CD4-positive, alpha-beta T cell treated with Interleukin-15 for 1 hour (primary cell): ENCODE data around the gene PCNA.

Experiments
- DNase-seq: peaks from one replicate; pipeline ENCODE4 v3.0.0-alpha.2; 2020

The PCNA gene

DNA sequence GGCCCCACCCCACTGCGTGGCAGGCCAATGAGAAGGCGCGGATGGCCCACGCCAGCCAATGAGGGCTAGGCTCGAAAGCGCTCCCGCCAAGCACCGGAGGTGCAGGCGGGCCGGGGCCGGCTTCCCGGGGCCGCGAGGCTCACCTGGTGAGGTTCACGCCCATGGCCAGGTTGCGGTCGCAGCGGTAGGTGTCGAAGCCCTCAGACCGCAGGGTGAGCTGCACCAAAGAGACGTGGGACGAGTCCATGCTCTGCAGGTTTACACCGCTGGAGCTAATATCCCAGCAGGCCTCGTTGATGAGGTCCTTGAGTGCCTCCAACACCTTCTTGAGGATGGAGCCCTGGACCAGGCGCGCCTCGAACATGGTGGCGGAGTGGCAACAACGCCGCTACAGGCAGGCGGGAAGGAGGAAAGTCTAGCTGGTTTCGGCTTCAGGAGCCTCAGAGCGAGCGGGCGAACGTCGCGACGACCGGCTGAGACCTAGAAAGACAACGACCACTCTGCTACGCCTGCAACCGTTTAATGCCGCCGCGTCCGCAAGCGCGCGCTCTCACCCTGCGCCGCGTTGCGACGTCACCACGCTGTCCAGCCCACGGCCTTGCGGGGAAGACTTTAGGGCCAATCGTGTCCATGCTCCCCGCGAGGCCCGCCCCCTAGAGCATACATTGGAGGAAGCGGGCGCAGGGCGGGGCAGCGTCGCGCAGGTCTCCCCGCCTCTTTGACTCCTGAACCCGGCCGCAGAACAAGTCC is at the start of gene PCNA:
Gene PCNA, minus strand, starts transcription at position 524 of the 750 bp plus-strand sequence. Its CDS starts 160 bp downstream, at position 364.
- DNase-seq: peak; percentile 94

GRCh38 chr20:5168651-5169396 is 49.1 kb upstream of the PCNA start:
- DNase-seq: no peak

- DNase-seq: no peak
These were observed 45.2 kb upstream of the PCNA start for GRCh38 chr20:5164645-5165625.

GRCh38 chr20:5161536-5162164 is 41.9 kb upstream of the PCNA start:
- no peak for DNase-seq

GRCh38 chr20:5160882-5161281 is 41.1 kb upstream of the PCNA start:
- DNase-seq: no peak

GRCh38 chr20:5159928-5160327 is 40.2 kb upstream of the PCNA start:
- DNase-seq: no peak

- no peak for DNase-seq
These were observed 37.1 kb upstream of the PCNA start for GRCh38 chr20:5156675-5157448.

- DNase-seq: no peak
These were observed 35.6 kb upstream of the PCNA start for GRCh38 chr20:5155404-5155803.

DNA sequence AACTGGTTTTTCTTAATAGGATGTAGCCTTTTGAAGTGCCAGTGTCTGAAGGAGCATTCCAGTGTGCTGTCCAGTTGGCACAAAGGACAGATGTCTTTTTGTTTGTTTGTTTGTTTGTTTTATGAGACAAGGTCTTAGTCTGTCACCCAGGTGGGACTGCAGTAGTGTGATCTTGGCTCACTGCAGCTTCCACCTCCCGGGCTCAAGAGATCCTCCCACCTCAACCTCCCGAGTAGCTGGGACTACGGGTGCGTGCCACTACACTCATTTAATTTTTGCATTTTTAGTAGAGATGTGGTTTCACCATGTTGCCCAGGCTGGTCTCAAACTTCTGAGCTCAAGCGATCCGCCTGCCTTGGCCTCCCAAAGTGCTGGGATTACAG is 34.8 kb upstream of the PCNA start:
- DNase-seq: no peak

DNA sequence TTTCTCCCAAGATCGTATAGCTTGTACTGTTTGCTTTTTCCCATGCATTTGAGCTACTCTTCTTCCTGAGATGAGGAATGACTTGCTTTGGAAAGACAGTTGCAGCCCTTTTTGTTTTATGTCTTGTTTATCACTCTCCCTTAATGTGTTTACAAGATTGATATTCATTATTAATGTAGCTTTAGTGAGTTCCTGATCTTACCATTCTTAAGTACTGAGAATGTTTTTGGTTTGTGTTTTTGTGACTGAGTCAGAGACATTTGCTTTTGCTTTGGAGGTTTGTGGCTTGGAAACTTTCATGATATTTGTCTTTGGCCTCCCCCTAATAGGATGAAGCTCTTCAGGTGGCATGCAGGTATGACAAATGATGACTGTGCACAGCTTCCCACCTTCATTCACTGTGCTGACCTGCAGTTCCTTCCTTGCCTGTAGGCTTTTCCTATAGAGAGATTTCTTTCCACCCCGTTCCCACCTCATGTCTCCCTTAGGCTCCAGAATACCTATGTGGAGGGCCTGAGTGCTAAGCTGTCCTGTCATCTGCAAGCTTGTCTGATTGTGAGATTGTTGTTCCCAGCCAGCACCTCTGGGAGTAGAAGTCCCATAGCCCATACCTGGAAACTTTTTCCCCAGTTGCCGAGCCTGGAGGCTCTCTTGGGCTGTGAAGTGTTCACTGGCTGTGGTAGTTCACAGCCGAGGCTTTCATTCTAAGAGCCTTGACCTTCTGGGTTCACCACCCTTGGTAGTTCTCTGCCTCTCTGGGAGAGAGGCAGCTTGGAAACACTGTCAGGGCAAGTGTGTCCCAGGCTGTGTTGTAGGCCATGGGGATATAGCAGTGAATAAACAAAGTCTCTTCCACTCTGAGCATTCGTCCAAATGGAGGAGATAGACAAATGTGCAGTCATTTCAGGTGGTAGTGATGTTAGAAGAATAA is 34.1 kb upstream of the PCNA start:
- DNase-seq: no peak

GRCh38 chr20:5153152-5153467 is 33.4 kb upstream of the PCNA start:
- DNase-seq: no peak

GRCh38 chr20:5150226-5151076 is 30.7 kb upstream of the PCNA start:
- no peak for DNase-seq

- DNase-seq: no peak
These were observed 30.1 kb upstream of the PCNA start for GRCh38 chr20:5149892-5150225.

- no peak for DNase-seq
These were observed 28.8 kb upstream of the PCNA start for GRCh38 chr20:5148581-5148980.

DNA sequence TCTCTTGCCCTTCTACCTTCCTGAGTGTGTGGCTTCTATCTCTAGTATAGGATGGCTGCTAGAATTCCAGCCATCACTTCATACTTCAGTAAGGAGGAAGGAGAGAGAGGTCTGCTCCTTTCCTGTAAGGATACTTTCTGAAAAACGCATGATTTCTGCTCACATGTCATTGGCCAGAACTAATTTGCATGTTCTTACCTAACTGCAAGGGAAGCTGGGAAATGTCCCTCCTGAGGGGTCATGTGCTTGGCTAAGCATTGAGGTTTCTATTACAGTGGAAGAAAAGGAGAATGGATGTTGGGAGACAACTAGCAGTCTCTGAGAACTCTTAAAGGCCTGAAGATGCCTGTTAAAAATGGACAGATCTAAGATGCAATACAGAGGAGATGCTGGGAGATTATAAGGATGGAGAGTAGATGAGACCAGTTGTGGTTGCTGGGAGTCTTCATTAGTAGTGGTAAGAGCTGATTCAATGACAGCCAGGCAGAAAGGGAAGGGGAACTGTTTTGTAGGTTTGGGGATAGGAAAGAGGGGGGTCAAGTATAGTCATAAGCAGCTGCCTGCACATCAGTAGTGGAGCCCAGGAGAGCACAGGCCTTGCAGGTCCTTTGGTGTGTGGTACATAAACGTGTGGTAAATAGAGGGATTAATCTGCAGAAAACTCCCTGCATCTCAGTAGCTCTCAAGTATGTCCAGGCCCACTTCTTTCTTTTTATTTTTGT is 27.3 kb upstream of the PCNA start:
- no peak for DNase-seq

DNA sequence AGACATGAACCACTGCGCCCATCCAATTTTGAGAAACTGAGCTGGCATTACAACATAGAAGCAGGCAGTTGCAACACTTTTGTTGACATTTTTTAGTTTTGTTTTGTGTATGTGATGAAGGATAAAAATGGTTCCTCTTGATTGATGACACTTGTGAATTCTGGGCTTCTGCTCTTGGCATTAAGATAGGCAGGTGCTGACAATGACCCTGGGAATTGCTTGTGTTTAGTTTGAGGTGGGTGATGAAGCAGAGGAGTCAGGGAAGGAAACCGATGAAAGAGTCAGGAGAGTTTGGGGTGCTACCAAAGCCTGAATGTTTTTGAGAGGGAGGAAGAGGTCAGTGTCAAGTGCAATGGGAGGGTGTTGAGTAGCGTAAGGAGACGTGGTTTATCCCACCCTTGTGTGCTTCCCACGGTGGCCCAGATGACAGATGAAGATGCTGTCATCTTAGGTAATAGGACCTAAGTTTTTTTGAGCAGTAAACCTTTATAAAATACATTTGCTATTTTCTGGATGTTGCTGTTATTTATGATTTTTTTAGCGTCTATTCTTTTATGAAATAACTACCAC is 26.4 kb upstream of the PCNA start:
- DNase-seq: no peak

GRCh38 chr20:5145365-5146098 is 25.8 kb upstream of the PCNA start:
- no peak for DNase-seq

DNA sequence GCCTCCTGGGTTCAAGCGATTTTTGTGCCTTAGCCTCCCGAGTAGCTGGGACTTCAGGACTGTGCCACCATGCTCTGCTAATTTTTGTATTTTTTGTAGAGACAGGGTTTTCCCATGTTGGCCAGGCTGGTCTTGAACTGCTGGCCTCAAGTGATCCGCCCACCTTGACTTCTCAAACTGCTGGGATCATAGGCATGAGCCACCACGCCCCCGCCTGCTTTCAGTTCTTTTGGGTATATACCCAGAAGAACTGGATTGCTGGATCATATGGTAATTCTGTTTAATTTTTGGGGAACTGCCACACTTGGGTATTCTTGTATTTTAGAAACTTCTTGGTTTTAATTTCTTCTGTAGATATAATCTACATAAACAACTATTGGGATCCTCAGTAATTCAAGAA is 24.1 kb upstream of the PCNA start:
- DNase-seq: no peak
